Liver (tissue), 9 donors: ENCODE results near the gene TULP3. TPM values are rescaled to one million over a fixed set of nuclear protein-coding genes. Genes with fewer than 3 reads are reported as not detected.
A peak's percentile ranks its signal among the peaks of the same experiment; 100 is the strongest.

Experiments used
- DNase-seq: peaks from one replicate; pipeline ENCODE4 v3.0.0-alpha.2; 2017; ENCODE audit warnings: low spot score
- H3K27ac ChIP-seq, 2 donors: one replicate each; pipeline ENCODE4 v1.7.0; 2013; ENCODE audit warnings: inconsistent platforms in 2 of 2, low read length in 2 of 2, control low read depth in 1 of 2, low read depth in 1 of 2, mild to moderate bottlenecking in 1 of 2
- H3K27me3 ChIP-seq, 4 donors: one replicate each; pipeline versions ENCODE4 v1.6.1 to v1.7.0; 2013; ENCODE audit warnings: low read length in 3 of 4, inconsistent platforms in 1 of 4, mild to moderate bottlenecking in 1 of 4, moderate library complexity in 1 of 4; ENCODE audit not compliant: control insufficient read depth in 4 of 4, insufficient read depth in 4 of 4
- H3K36me3 ChIP-seq, 4 donors: one replicate each; pipeline versions ENCODE4 v1.6.1 to v1.7.0; 2013; ENCODE audit warnings: low read length in 3 of 4, mild to moderate bottlenecking in 3 of 4, low read depth in 1 of 4, moderate library complexity in 1 of 4; ENCODE audit not compliant: control insufficient read depth in 4 of 4, insufficient read depth in 3 of 4
- H3K4me1 ChIP-seq, 4 donors: one replicate each; pipeline versions ENCODE4 v1.6.1 to v1.7.0; 2013; ENCODE audit warnings: low read length in 3 of 4, mild to moderate bottlenecking in 3 of 4, moderate library complexity in 1 of 4; ENCODE audit not compliant: control insufficient read depth in 4 of 4, insufficient read depth in 4 of 4
- H3K4me3 ChIP-seq, 3 donors: one replicate each; pipeline versions ENCODE4 v1.6.1 to v1.7.0; 2013; ENCODE audit warnings: low read length in 3 of 3, control low read depth in 1 of 3, low read depth in 1 of 3, mild to moderate bottlenecking in 1 of 3
- H3K9ac ChIP-seq, 2 donors: one replicate each; pipeline ENCODE4 v1.7.0; 2013; ENCODE audit warnings: low read length in 2 of 2, mild to moderate bottlenecking in 2 of 2, moderate library complexity in 2 of 2, control low read depth in 1 of 2, low read depth in 1 of 2
- H3K9me3 ChIP-seq, 4 donors: one replicate each; pipeline versions ENCODE4 v1.6.1 to v1.7.0; 2013; ENCODE audit warnings: low read length in 3 of 4; ENCODE audit not compliant: control insufficient read depth in 4 of 4
- EGR1 ChIP-seq, 2 donors: IDR thresholded peaks; 2 replicates each; pipeline ENCODE4 v1.6.1; 2016 to 2018; ENCODE audit warnings: antibody characterized with exemption in 2 of 2, low read depth in 2 of 2
- FOXA1 ChIP-seq: IDR thresholded peaks from 2 replicates; pipeline ENCODE4 v1.6.1; 2016; ENCODE audit warnings: antibody characterized with exemption
- FOXA2 ChIP-seq: IDR thresholded peaks from 2 replicates; pipeline ENCODE4 v1.6.1; 2016; ENCODE audit warnings: antibody characterized with exemption
- GABPA ChIP-seq, 2 donors: IDR thresholded peaks in 1 of 2; conservative IDR thresholded peaks in 1 of 2; 2 replicates each; pipeline ENCODE4 v1.6.1; 2016; ENCODE audit warnings: antibody characterized with exemption in 2 of 2, mild to moderate bottlenecking in 1 of 2, moderate library complexity in 1 of 2
- HNF4A ChIP-seq, 2 donors: conservative IDR thresholded peaks; 2 replicates each; pipeline ENCODE4 v1.6.1; 2016; ENCODE audit warnings: antibody characterized with exemption in 2 of 2, mild to moderate bottlenecking in 2 of 2
- HNF4G ChIP-seq: IDR thresholded peaks from 2 replicates; pipeline ENCODE4 v1.6.1; 2016; ENCODE audit warnings: antibody characterized with exemption
- NR2F2 ChIP-seq: IDR thresholded peaks from 2 replicates; pipeline ENCODE4 v1.6.1; 2016; ENCODE audit warnings: antibody characterized with exemption
- RXRA ChIP-seq, 2 donors: IDR thresholded peaks; 2 replicates each; pipeline ENCODE4 v1.6.1; 2017 to 2018; ENCODE audit warnings: antibody characterized with exemption in 2 of 2, mild to moderate bottlenecking in 1 of 2
- SP1 ChIP-seq: IDR thresholded peaks from 2 replicates; pipeline ENCODE4 v1.6.1; 2018; ENCODE audit warnings: antibody characterized with exemption, mild to moderate bottlenecking
- YY1 ChIP-seq: IDR thresholded peaks from 2 replicates; pipeline ENCODE4 v1.6.1; 2016; ENCODE audit warnings: antibody characterized with exemption, mild to moderate bottlenecking
- WGBS: extraction: QIAGEN DNeasy Blood & Tissue Kit; methylation state at CpG from one replicate; pipeline ENCODE4 v1.1.7; 2013; 5-methylcytosine and 5-hydroxymethylcytosine counted together
- polyA plus RNA-seq, 2 donors: library from polyadenylated mRNA; stranded (reverse) in 1 of 2; unstranded in 1 of 2; fragments of 200-250 nt in 1 of 2; fragments of >200 nt in 1 of 2; fragmentation: Nextera tagmentation in 1 of 2; extraction: Ambion mirVana in 1 of 2; gene quantifications; one replicate each; pipeline versions ENCODE4 v1.2.1 to v1.2.3, GENCODE V29; 2013 to 2015
- total RNA-seq, 2 donors: library from RNA; depleted of rRNA; stranded (reverse); fragments of >200 nt; gene quantifications; one replicate each; pipeline ENCODE4 v1.2.3, GENCODE V29; 2014
- TF ChIP-seq, protein P1 (sequence below): IDR thresholded peaks from 2 replicates; pipeline ENCODE4 v1.6.1; 2016; ENCODE audit warnings: antibody characterized with exemption
- TF ChIP-seq, protein P2 (sequence below): IDR thresholded peaks from 2 replicates; pipeline ENCODE4 v1.6.1; 2016; ENCODE audit warnings: antibody characterized with exemption
- TF ChIP-seq, protein P3 (sequence below): IDR thresholded peaks from 2 replicates; pipeline ENCODE4 v1.6.1; 2016; ENCODE audit warnings: antibody characterized with exemption, mild to moderate bottlenecking
- TF ChIP-seq, protein P4 (sequence below): IDR thresholded peaks from 2 replicates; pipeline ENCODE4 v1.6.1; 2016; ENCODE audit warnings: antibody characterized with exemption
- donor health status: healthy.
- donor health status: healthy.
- donor health status: healthy.
- donor health status: healthy.
- donor health status: healthy.

TULP3 gene
- total and polyA plus RNA-seq, 4 donors: 3.2 to 4.8 (median 3.7) TPM

DNA sequence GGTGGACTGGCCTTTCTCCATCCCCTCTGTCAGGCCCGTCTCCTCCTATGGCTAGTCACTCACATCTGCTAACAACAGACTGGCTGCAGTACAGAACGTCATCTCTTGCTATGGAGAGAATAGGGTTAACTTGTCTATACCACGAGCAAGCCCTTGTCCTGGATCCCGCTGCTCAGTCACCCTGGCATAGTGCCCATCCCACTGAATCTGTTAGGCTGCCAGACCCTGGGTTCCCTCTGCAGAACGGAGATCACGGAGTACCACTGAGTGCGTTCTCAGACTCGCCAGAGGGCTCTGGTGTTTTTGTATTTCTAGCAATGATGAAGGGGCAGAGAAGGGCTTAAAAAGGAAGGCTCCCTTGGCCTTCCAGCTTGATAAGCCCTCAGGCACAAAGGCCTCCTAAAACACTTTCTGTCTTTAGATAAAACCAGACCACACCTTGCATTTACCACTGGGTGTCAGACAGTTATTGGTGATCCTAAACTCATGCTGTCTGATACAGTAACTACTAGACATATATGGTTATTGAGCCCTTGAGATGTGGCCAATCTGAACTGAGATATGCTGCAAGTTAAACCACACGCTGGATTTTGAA is 49.5 kb upstream of the TULP3 start (continued):
- TF ChIP-seq HNF4A (conservative IDR thresholded peaks at IDR 0.05) (no peak), HNF4G (no peak)

DNA sequence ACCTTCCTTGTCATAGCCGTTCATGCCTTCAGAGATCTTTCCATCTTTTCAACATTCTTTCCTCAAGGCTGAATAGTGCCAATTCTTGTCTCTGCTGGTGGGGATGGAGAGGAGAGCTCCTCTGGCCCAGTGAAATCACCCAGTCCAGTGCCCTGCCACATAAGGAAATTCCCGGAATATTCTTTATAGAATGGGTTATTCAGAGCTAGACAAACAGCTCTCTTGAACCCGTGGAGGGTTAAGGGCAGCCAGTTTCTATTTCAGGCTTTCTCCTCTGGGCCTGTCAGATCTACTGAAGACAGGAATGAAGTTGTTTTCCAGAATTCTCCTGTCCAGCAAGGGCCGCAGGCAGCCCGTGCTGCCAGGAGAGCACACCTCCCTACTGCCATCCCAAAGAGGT is 47.7 kb upstream of the TULP3 start:
- 87% methylated on average over 5 of the region's 5 CpGs for WGBS
- H3K4me3 ChIP-seq: no peak overlapping the region
- DNase-seq: no peak
- TF ChIP-seq NR2F2 (no peak), RXRA (IDR thresholded peaks at IDR 0.05) (no peak), EGR1 (IDR thresholded peaks at IDR 0.05; ENCODE audit: low read depth in 2 of 2) (no peak), HNF4A (conservative IDR thresholded peaks at IDR 0.05) (no peak)
- TF ChIP-seq, protein P1, sequence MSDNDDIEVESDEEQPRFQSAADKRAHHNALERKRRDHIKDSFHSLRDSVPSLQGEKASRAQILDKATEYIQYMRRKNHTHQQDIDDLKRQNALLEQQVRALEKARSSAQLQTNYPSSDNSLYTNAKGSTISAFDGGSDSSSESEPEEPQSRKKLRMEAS: no peak
- TF ChIP-seq, protein P2, sequence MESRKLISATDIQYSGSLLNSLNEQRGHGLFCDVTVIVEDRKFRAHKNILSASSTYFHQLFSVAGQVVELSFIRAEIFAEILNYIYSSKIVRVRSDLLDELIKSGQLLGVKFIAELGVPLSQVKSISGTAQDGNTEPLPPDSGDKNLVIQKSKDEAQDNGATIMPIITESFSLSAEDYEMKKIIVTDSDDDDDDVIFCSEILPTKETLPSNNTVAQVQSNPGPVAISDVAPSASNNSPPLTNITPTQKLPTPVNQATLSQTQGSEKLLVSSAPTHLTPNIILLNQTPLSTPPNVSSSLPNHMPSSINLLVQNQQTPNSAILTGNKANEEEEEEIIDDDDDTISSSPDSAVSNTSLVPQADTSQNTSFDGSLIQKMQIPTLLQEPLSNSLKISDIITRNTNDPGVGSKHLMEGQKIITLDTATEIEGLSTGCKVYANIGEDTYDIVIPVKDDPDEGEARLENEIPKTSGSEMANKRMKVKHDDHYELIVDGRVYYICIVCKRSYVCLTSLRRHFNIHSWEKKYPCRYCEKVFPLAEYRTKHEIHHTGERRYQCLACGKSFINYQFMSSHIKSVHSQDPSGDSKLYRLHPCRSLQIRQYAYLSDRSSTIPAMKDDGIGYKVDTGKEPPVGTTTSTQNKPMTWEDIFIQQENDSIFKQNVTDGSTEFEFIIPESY: no peak
- TF ChIP-seq, protein P3, sequence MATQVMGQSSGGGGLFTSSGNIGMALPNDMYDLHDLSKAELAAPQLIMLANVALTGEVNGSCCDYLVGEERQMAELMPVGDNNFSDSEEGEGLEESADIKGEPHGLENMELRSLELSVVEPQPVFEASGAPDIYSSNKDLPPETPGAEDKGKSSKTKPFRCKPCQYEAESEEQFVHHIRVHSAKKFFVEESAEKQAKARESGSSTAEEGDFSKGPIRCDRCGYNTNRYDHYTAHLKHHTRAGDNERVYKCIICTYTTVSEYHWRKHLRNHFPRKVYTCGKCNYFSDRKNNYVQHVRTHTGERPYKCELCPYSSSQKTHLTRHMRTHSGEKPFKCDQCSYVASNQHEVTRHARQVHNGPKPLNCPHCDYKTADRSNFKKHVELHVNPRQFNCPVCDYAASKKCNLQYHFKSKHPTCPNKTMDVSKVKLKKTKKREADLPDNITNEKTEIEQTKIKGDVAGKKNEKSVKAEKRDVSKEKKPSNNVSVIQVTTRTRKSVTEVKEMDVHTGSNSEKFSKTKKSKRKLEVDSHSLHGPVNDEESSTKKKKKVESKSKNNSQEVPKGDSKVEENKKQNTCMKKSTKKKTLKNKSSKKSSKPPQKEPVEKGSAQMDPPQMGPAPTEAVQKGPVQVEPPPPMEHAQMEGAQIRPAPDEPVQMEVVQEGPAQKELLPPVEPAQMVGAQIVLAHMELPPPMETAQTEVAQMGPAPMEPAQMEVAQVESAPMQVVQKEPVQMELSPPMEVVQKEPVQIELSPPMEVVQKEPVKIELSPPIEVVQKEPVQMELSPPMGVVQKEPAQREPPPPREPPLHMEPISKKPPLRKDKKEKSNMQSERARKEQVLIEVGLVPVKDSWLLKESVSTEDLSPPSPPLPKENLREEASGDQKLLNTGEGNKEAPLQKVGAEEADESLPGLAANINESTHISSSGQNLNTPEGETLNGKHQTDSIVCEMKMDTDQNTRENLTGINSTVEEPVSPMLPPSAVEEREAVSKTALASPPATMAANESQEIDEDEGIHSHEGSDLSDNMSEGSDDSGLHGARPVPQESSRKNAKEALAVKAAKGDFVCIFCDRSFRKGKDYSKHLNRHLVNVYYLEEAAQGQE: no peak
- H3K27me3 ChIP-seq: no peaks in the 10 kb centered on the region
- H3K27ac ChIP-seq: no peak overlapping the region
- no peaks in the 10 kb centered on the region for H3K9me3 ChIP-seq
- H3K9ac ChIP-seq: no peak overlapping the region
- no peaks in the 10 kb centered on the region for H3K4me1 ChIP-seq
- H3K36me3 ChIP-seq: peaks cover 2 to 16% (median 4%) of the 10 kb centered on the region in 4 donors

DNA sequence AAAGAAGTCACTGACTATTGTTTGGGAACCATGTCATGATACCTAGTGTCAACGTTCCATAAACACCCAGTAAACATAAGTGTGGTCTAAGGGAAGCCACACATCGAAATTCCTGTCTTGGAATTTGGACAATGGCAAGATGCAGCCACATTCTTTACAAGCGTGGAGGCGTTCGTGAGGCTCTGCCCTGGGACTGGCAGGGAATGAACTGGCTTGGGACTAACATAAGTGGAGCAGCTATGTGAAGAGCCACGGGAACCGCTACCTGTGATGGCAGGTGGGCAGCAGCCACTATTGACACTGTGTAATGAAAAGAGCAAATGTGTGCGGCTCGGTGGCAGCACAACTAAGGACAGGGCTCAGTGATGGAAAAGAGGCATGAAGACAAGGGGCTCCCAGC is 45.9 kb upstream of the TULP3 start:
- H3K9me3 ChIP-seq: no peaks in the 10 kb centered on the region
- no peak for DNase-seq
- peaks cover 2 to 10% (median 8%) of the 10 kb centered on the region in 4 donors for H3K4me1 ChIP-seq
- peaks cover 0 to 10% (median 2%) of the 10 kb centered on the region in 4 donors for H3K36me3 ChIP-seq
- H3K9ac ChIP-seq: no peak overlapping the region
- no peak overlapping the region for H3K4me3 ChIP-seq
- no peaks in the 10 kb centered on the region for H3K27me3 ChIP-seq
- WGBS: 91% methylated on average over 9 of the region's 9 CpGs
- H3K27ac ChIP-seq: peak overlapping the region; percentile 9 to 42
- TF ChIP-seq, protein P3: no peak
- TF ChIP-seq, protein P4, sequence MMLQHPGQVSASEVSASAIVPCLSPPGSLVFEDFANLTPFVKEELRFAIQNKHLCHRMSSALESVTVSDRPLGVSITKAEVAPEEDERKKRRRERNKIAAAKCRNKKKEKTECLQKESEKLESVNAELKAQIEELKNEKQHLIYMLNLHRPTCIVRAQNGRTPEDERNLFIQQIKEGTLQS: no peak
- TF ChIP-seq, protein P2: no peak
- TF ChIP-seq FOXA2: no peak
- no peak for TF ChIP-seq GABPA (IDR thresholded peaks at IDR 0.05 in 1 of 2, conservative IDR thresholded peaks at IDR 0.05 in 1 of 2)
- TF ChIP-seq, protein P1: no peak
- TF ChIP-seq RXRA (IDR thresholded peaks at IDR 0.05): no peak
- no peak for TF ChIP-seq NR2F2
- no peak for TF ChIP-seq HNF4G
- no peak for TF ChIP-seq YY1
- TF ChIP-seq FOXA1: no peak
- TF ChIP-seq HNF4A (conservative IDR thresholded peaks at IDR 0.05): no peak
- TF ChIP-seq EGR1 (IDR thresholded peaks at IDR 0.05; ENCODE audit: low read depth in 2 of 2): no peak
- no peak for TF ChIP-seq SP1
